ENCODE data around the gene IGSF3.

DNA sequence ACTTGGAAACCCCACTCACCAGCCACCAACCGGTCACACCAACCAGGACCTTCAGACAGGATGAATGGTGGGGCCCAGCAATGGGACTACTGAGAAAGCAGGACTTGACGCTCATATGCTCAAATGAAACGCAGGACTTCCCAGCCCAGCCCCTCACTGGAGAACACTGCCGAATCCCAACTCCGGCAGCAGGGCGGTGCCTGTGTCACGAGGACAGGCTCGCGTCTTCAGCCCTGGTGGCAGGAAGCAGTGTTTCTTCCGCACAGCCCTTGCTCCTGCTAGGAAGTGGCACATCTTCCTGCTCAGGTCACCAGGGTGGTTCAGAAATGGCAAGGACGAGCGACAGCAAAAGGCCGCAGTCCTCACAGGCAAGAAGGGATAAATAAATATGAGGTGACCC lies 135.6 kb downstream of the IGSF3 start:
- no peak for TF ChIP-seq EZH2 (optimal IDR thresholded peaks at IDR 0.05; ENCODE audit: low read depth, low read length)
- TF ChIP-seq, protein P1, sequence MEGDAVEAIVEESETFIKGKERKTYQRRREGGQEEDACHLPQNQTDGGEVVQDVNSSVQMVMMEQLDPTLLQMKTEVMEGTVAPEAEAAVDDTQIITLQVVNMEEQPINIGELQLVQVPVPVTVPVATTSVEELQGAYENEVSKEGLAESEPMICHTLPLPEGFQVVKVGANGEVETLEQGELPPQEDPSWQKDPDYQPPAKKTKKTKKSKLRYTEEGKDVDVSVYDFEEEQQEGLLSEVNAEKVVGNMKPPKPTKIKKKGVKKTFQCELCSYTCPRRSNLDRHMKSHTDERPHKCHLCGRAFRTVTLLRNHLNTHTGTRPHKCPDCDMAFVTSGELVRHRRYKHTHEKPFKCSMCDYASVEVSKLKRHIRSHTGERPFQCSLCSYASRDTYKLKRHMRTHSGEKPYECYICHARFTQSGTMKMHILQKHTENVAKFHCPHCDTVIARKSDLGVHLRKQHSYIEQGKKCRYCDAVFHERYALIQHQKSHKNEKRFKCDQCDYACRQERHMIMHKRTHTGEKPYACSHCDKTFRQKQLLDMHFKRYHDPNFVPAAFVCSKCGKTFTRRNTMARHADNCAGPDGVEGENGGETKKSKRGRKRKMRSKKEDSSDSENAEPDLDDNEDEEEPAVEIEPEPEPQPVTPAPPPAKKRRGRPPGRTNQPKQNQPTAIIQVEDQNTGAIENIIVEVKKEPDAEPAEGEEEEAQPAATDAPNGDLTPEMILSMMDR (IDR thresholded peaks at IDR 0.05; ENCODE audit: low read length), result no peak

All from MM.1S (cell line).